GM19395 (cell line): ENCODE results near the gene USP16.

Source experiments
- ATAC-seq: cut with Tn5 transposase; IDR thresholded peaks from one replicate; pipeline ENCODE4 v1.9.1; 2021; ENCODE audit warnings: mild to moderate bottlenecking, moderate library complexity; ENCODE audit not compliant: unreplicated experiment

Gene USP16

GRCh38 chr21:29080454-29080941 is 56.0 kb downstream of the USP16 start:
- ATAC-seq = no peak

- no peak for ATAC-seq
Measured at GRCh38 chr21:29082046-29082815, 57.8 kb downstream of the USP16 start.

- no peak for ATAC-seq
Measured at GRCh38 chr21:29083306-29083705, 58.8 kb downstream of the USP16 start.

GRCh38 chr21:29084372-29084771 is 59.9 kb downstream of the USP16 start:
- no peak for ATAC-seq

GRCh38 chr21:29085106-29085752 is 60.8 kb downstream of the USP16 start:
- no peak for ATAC-seq

GRCh38 chr21:29091033-29091432 is 66.6 kb downstream of the USP16 start:
- no peak for ATAC-seq

- no peak for ATAC-seq
Measured at GRCh38 chr21:29092102-29092959, 67.9 kb downstream of the USP16 start.

GRCh38 chr21:29096218-29097015 is 71.9 kb downstream of the USP16 start:
- no peak for ATAC-seq

GRCh38 chr21:29098156-29098555 is 73.7 kb downstream of the USP16 start:
- no peak for ATAC-seq

GRCh38 chr21:29102791-29103257 is 78.4 kb downstream of the USP16 start:
- ATAC-seq = no peak
